ENCODE measurements around the gene RNF213.
"Not testable (repeated sequence)": the region's sequence is repeated elsewhere in the genome, so short reads cannot be mapped to it uniquely, and the experiment has no call there.

RNF213 gene

GRCh38 chr17:80396157-80397033 lies 135.7 kb downstream of the RNF213 start:
- no peak for DNase-seq

DNA sequence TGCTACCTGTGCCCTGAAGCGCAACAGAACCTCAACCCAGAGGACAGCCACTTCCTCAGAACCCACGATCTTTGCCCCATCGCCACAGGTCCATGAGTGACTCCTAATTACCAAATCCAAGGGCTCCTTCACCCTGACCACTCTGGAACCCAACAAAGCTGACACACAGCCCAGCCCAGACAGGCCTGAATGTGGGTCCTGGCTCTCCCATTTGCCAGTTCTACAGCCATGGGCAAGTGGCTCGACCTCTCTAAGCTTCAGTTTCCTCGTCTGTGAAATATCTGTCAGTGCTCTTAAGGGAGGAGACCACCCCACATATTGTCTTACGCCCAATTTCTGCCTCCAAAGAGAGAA lies 136.4 kb downstream of the RNF213 start:
- DNase-seq, result peak; percentile 39 to 41

DNA sequence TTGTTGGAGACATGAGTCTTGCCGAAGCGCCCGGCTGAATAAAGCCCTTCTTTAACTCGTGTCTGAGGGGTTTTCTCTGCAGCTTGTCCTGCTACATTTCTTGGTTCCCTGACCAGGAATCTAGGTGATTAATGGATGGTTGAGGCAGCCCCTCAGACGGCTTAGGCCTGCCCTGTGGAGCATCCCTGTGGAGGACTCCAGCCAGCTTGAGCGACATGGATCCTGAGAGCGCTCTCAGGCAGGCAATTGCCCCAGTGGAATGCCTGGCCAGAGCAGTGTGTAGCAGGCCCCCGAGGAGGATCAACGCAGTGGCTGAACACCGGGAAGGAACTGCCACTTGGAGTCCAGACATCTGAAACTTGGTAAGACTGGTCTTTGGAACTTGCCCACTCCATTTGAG lies 137.0 kb downstream of the RNF213 start:
- DNase-seq, result no peak

- not testable (repeated sequence) for DNase-seq
These were observed 140.4 kb downstream of the RNF213 start for GRCh38 chr17:80401086-80401485.

DNA sequence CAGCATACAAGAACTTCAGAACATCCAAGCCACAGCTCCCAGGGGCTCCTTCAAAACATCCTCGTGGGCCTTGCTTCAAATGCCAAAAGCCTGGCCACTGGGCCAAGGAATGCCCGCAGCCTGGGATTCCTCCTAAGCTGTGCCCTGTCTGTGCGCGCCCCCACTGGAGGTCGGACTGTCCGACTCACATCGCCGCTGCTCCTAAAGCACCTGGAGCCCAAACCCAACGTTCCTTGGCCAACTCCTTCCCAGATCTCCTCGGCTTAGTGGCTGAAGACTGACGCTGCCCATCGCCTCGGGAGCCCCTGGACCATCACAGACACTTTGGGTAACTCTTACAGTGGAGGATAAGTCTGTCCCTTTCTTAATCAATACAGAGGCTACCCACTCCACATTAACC lies 141.4 kb downstream of the RNF213 start:
- DNase-seq, result not testable (repeated sequence)

- DNase-seq, result no peak
These were observed 142.3 kb downstream of the RNF213 start for GRCh38 chr17:80402959-80403358.

GRCh38 chr17:80406146-80406545 lies 145.5 kb downstream of the RNF213 start:
- no peak for DNase-seq

DNA sequence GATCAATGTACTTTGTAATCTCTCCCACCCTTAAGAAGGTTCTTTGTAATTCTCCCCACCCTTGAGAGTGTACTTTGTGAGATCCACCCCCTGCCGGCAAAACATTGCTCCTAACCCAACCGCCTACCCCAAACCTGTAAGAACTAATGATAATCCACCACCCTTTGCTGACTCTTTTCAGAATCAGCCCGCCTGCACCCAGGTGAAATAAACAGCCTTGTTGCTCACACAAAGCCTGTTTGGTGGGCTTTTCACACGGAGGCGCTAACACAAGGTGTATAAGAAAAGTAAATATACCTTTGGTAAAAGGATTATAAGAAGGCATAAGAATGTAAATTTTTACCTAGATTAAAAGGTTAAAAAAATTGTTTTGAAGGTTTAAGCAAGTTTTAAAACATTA lies 147.3 kb downstream of the RNF213 start:
- not testable (repeated sequence) for DNase-seq

GRCh38 chr17:80408872-80409271 lies 148.2 kb downstream of the RNF213 start:
- DNase-seq, result no peak

DNA sequence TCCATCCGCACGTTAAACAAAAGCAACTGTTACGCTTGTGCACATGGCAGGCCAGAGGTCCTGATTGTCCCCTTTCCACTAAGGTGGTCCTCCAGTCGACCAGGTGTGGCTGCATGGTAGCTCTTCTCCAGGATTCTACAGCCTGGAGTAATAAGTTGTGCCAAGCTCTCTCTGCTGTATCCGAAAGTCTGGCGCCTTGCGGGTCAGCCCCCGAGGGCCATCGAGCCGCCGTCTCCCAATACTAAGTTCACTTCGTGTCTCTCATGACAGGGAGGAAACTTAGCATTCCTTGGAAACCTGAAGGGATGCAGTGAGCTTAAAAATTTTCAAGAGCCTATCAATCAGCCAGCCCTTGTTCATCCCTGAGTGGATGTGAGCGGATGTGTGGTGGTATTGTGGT lies 149.0 kb downstream of the RNF213 start:
- DNase-seq, result no peak

GRCh38 chr17:80410441-80411087 lies 149.9 kb downstream of the RNF213 start:
- DNase-seq, result not testable (repeated sequence)

GRCh38 chr17:80413771-80414507 lies 153.3 kb downstream of the RNF213 start:
- no peak for DNase-seq

DNA sequence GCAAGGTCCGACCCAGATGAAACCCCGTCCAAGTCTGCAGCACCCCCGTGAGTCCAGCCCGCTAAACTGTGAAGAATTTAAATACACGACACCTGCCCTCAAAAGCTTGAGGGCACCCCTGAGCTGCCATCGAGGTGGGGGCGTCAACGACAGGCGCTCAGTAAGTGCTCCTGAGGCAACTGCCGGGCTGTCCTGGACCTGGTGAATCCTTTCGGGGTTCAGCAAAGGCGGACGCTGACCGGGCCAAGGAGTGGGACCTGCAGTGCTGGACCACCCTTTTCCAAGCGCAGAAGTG lies 153.8 kb downstream of the RNF213 start:
- DNase-seq, result no peak

- peak; percentile 93 to 94 for DNase-seq
These were observed 154.4 kb downstream of the RNF213 start, which contains the start of gene ENDOV for GRCh38 chr17:80414803-80415625. TSS of gene ENDOV (plus strand) at chr17:80415167. CDS start at chr17:80415195, 28 bp downstream.

DNA sequence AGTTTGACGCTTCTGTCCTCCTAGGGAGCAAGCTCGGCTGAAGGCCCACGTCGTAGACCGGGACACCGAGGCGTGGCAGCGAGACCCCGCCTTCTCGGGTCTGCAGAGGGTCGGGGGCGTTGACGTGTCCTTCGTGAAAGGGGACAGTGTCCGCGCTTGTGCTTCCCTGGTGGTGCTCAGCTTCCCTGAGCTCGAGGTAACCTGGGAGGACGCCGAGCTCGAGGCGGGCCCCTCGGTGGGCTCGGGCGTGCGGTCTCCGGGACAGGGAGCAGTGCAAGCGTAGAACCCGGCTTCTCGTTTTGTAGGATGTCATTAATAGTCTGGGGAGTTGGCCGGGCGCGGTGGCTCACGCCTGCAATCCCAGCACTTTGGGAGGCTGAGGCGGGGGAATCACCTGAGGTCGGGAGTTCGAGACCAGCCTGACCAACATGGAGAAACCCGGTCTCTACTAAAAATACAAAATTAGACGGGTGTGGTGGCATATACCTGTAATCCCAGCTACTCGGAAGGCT lies 155.0 kb downstream of the RNF213 start:
- DNase-seq, result no peak

DNA sequence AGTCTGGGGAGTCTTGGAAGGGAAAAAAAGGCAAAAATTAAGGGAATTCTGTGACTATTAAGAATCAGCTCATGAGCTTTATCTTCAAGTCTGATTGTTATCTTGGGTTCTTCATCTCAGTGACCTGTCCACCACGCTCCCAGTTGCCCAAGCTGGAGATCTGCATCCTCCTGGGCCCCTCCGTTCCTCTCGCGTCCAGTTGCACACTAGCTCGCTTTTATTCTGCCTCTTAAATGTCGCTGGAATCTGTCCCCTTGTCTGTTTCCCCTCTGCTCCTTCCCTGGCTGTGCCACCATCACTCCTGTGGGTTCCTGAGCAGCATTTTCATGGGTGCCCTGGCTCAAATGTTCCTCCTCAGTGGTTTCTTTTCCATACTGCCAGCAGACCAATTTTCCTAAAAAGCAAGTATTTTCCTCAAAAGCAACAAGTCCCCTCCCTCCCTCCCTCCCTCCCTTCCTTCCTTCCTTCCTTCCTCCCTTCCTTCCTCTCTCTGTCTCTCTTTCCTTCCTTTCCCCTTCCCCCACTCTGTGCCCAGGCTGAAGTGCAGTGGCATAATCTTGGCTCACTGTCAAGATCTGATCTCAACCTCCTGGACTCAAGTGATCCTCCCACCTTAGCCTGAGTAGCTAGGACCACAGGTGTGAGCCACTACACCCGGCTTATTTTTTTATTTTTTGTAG lies 155.7 kb downstream of the RNF213 start:
- DNase-seq, result no peak

DNA sequence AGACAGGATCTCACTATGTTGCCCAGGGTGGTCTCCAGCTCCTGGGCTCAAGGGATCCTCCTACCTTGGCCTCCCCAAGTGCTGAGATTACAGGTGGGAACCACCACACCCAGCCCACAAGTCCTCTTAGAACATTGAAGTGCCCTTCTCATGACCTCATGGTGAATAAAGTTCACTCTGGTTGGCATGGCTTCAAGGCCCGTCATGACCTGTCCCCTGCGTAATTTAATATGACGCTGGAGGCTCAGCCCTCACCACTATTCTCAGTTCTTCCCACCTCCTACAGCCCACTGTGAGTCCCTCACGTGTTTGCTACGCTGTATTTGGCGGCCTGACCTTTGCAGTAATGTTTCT lies 156.3 kb downstream of the RNF213 start:
- DNase-seq, result no peak

GRCh38 chr17:80418589-80418988 lies 157.9 kb downstream of the RNF213 start:
- DNase-seq, result no peak

DNA sequence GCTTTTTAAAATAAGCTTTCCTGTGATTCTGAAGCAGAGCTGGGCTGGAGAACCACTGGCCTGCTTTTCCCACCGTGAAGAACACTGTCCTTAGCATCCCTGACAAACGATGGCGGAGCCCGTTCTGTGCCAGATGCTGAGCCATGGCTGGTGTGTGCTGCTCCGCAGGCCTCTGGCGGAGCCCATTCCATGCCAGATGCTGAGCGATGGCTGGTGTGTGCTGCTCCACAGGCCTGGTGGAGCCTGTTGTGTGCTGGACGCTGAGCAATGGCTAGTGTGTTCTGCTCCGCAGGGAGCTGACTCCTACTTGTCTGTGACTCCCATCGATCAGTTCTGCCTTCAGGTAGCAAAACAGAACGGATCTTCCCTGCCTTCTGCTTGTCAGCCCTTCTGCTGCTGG lies 158.6 kb downstream of the RNF213 start:
- no peak for DNase-seq

DNA sequence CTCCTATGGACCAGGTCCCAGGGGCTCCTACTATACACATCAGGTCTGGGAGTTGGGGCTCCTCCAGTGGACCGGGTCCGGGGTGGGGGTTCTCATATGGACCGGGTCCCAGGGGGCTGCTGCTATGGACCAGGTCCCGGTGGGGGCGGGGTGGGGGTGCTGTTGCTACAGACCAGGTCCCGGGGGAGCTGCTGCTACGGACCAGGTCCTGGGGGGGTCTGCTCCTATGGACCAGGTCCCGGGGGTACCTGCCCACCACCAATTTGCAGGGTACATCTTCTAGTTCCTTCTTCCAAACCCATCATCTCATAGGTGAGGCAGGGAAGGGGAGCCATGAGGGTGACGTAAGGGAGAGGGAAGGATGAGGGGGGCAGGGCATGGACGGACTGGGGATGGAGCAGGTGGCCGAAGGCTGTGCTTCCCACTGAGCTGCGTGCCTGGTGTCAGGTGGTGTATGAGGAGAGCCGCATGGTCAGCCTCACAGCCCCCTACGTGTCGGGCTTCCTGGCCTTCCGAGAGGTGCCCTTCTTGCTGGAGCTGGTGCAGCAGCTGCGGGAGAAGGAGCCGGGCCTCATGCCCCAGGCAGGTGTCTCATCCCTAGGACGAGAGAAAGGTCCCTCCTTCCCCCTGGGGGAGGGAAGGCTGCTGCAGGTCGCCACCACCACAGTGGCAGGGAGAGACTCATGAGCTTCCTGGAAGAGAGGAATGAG lies 160.9 kb downstream of the RNF213 start:
- no peak for DNase-seq

DNA sequence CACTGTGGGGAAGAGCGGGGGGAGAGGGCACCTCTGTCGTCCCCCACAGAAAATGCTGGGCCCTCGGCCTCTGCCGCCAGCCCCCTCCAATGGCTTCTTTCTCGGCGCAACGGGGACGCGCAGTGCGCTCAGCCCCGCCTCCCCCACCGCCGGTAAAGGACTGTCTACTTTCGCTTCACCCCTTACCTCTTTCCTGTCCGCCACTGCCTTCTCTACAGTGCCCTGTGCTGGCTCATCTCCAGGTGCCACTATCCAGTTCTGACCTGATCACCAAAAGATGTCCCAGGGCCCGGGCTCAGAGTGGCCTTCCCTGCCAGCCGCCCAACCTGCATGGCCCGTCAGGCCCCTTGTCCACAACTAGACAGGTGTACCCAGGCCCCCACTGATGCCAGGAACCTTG lies 161.6 kb downstream of the RNF213 start:
- no peak for DNase-seq

DNA sequence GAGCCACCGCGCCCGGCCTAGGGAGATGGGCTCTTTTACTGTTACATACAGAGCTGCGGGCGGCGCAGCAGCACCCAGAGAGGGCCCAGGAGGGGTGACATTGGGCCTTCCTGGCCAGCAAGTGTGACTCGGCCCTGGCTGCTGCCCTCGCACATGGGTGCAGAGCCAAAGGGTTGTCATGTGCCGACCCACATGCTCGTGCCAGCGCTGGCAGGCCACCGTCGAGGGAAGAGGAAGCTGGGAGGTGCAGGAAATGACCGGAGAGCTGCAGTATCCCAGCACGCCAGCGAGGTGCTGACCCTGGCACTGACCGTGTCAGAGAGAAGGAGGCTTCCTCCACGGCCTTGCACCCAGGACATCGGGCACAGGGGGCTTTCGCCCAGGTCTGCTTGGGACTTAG lies 162.3 kb downstream of the RNF213 start:
- DNase-seq, result no peak
